GM12892 (cell line): ENCODE results near the gene CCDC126.
"Not testable (repeated sequence)": the region's sequence is repeated elsewhere in the genome, so short reads cannot be mapped to it uniquely, and the experiment has no call there.

ENCODE experiments used
- POLR2A ChIP-seq: IDR thresholded peaks from 2 replicates; pipeline ENCODE4 v1.6.1; 2011; ENCODE audit warnings: low read depth, low read length, control low read depth
- POLR2AphosphoS5 ChIP-seq: IDR thresholded peaks from 2 replicates; pipeline ENCODE4 v1.6.1; 2011; ENCODE audit warnings: low read depth, low read length, control low read depth
- TAF1 ChIP-seq: IDR thresholded peaks from 2 replicates; pipeline ENCODE4 v1.6.1; 2011; ENCODE audit warnings: low read depth, mild to moderate bottlenecking, control low read depth, low read length, borderline replicate concordance

GRCh38 chr7:23684041-23684440 lies 86.9 kb downstream of the CCDC126 start:
- not testable (repeated sequence) for TF ChIP-seq TAF1, POLR2A, POLR2AphosphoS5
